MM.1S (cell line): ENCODE data around the gene NHLRC1.

Experiments used
- DNase-seq: peaks from one replicate; pipeline ENCODE4 v3.0.0-alpha.2; 2015
- H2AFZ ChIP-seq: fragments of 300-600 bp; sonication (generic); 2 replicates; pipeline ENCODE4 v1.6.0; 2016; ENCODE audit warnings: antibody characterized with exemption, low read length
- H3F3A ChIP-seq: fragments of 300-600 bp; sonication (generic); 2 replicates; pipeline ENCODE4 v1.6.1; 2016; ENCODE audit warnings: mild to moderate bottlenecking, antibody characterized with exemption, low read length, moderate library complexity, mixed read lengths; ENCODE audit not compliant: insufficient read depth
- H3K27ac ChIP-seq: fragments of 300-600 bp; sonication (generic); 2 replicates; pipeline ENCODE4 v1.5.1; 2016; ENCODE audit warnings: mild to moderate bottlenecking, low read length
- H3K27me3 ChIP-seq: fragments of 300-600 bp; sonication (generic); replicated peaks from 2 replicates; pipeline ENCODE4 v1.6.0; 2016; ENCODE audit warnings: low read length; ENCODE audit not compliant: insufficient read depth
- H3K36me3 ChIP-seq: fragments of 300-600 bp; sonication (generic); replicated peaks from 2 replicates; pipeline ENCODE4 v1.6.1; 2016; ENCODE audit warnings: mild to moderate bottlenecking, low read length, mixed read lengths; ENCODE audit not compliant: insufficient read depth
- H3K4me1 ChIP-seq: fragments of 300-600 bp; sonication (generic); 2 replicates; pipeline ENCODE4 v1.6.1; 2016; ENCODE audit warnings: low read length, mixed read lengths
- H3K4me2 ChIP-seq: fragments of 300-600 bp; sonication (generic); 2 replicates; pipeline ENCODE4 v1.6.0; 2016; ENCODE audit warnings: low read depth, low read length
- H3K4me3 ChIP-seq: fragments of 300-600 bp; sonication (generic); 2 replicates; pipeline ENCODE4 v1.5.1; 2016; ENCODE audit warnings: low read length, mixed read lengths
- H3K79me2 ChIP-seq: fragments of 300-600 bp; sonication (generic); 2 replicates; pipeline ENCODE4 v1.6.1; 2016; ENCODE audit warnings: mixed run types, low read length, mixed read lengths
- H3K9ac ChIP-seq: fragments of 300-600 bp; sonication (generic); 2 replicates; pipeline ENCODE4 v1.6.1; 2016; ENCODE audit warnings: low read length, mixed read lengths
- H3K9me2 ChIP-seq: fragments of 300-600 bp; sonication (generic); replicated peaks from 2 replicates; pipeline ENCODE4 v1.6.1; 2016; ENCODE audit warnings: mild to moderate bottlenecking, low read length, mixed read lengths; ENCODE audit not compliant: insufficient read depth
- H3K9me3 ChIP-seq: fragments of 300-600 bp; sonication (generic); replicated peaks from 2 replicates; pipeline ENCODE4 v1.6.1; 2016; ENCODE audit warnings: mild to moderate bottlenecking, low read length, mixed read lengths; ENCODE audit not compliant: insufficient read depth
- H4K20me1 ChIP-seq: fragments of 300-600 bp; sonication (generic); 2 replicates; pipeline ENCODE4 v1.6.1; 2016; ENCODE audit warnings: mild to moderate bottlenecking, low read length, moderate library complexity, mixed read lengths; ENCODE audit not compliant: insufficient read depth
- CTCF ChIP-seq: fragments of 300-600 bp; sonication (generic); IDR thresholded peaks from 2 replicates; pipeline ENCODE4 v1.5.1; 2016; ENCODE audit warnings: antibody characterized with exemption, low read length, mixed read lengths
- EZH2 ChIP-seq: fragments of 300-600 bp; sonication (generic); optimal IDR thresholded peaks from 2 replicates; pipeline ENCODE3; 2017; ENCODE audit warnings: low read depth, mild to moderate bottlenecking, antibody characterized with exemption, low read length, mixed read lengths
- EZH2phosphoT487 ChIP-seq: fragments of 300-600 bp; sonication (generic); IDR thresholded peaks from 2 replicates; pipeline ENCODE4 v1.6.1; 2018; ENCODE audit warnings: antibody characterized with exemption, low read length

The NHLRC1 gene

GRCh38 chr6:18087396-18088165 is 34.9 kb downstream of the NHLRC1 start:
- H3K9me2 ChIP-seq: no peaks in the 10 kb centered on the region
- no peaks in the 10 kb centered on the region for H3F3A ChIP-seq
- no peaks in the 10 kb centered on the region for H3K79me2 ChIP-seq
- no peaks in the 10 kb centered on the region for H3K27me3 ChIP-seq
- no peaks in the 10 kb centered on the region for H3K4me1 ChIP-seq
- H3K27ac ChIP-seq: no peak overlapping the region
- DNase-seq: no peak
- no peak overlapping the region for H3K9ac ChIP-seq
- H3K4me3 ChIP-seq: no peak overlapping the region
- no peaks in the 10 kb centered on the region for H3K36me3 ChIP-seq
- H3K9me3 ChIP-seq: no peaks in the 10 kb centered on the region
- H2AFZ ChIP-seq: no peak overlapping the region
- H4K20me1 ChIP-seq: no peaks in the 10 kb centered on the region
- TF ChIP-seq EZH2phosphoT487 (no peak), CTCF (no peak), EZH2 (no peak)
- H3K4me2 ChIP-seq: no peak overlapping the region

GRCh38 chr6:18081025-18081668 is 41.3 kb downstream of the NHLRC1 start:
- H3K27me3 ChIP-seq: no peaks in the 10 kb centered on the region
- H3K79me2 ChIP-seq: no peaks in the 10 kb centered on the region
- H3F3A ChIP-seq: no peaks in the 10 kb centered on the region
- no peaks in the 10 kb centered on the region for H3K9me3 ChIP-seq
- H3K4me3 ChIP-seq: no peak overlapping the region
- H3K9me2 ChIP-seq: no peaks in the 10 kb centered on the region
- no peak overlapping the region for H3K27ac ChIP-seq
- no peak overlapping the region for H3K9ac ChIP-seq
- no peak for DNase-seq
- no peaks in the 10 kb centered on the region for H3K36me3 ChIP-seq
- H3K4me1 ChIP-seq: no peaks in the 10 kb centered on the region
- no peaks in the 10 kb centered on the region for H4K20me1 ChIP-seq
- H3K4me2 ChIP-seq: no peak overlapping the region
- H2AFZ ChIP-seq: no peak overlapping the region
- TF ChIP-seq EZH2phosphoT487: no peak
- TF ChIP-seq CTCF: no peak
- no peak for TF ChIP-seq EZH2

- Histone ChIP-seq H3K27me3 (no peaks in the 10 kb centered on the region), H3K4me2 (no peak overlapping the region), H3F3A (no peaks in the 10 kb centered on the region), H3K9ac (no peak overlapping the region), H3K4me3 (no peak overlapping the region), H2AFZ (no peak overlapping the region), H4K20me1 (no peaks in the 10 kb centered on the region), H3K9me3 (no peaks in the 10 kb centered on the region), H3K9me2 (no peaks in the 10 kb centered on the region), H3K79me2 (no peaks in the 10 kb centered on the region), H3K27ac (no peak overlapping the region), H3K4me1 (no peaks in the 10 kb centered on the region), H3K36me3 (no peaks in the 10 kb centered on the region)
- no peak for DNase-seq
- TF ChIP-seq EZH2phosphoT487 (no peak), EZH2 (no peak), CTCF (no peak)
Observed at GRCh38 chr6:18080544-18080943, 41.9 kb downstream of the NHLRC1 start.
